Activated T-helper 1 cell treated with anti-CD3 and anti-CD28 coated beads, Interleukin-12 subunit alpha, Interleukin-12 subunit beta, Interleukin-2, Interleukin-4 antibody, amounts not matched to agents 30 ng/mL and 10 ng/mL and 1 ng/mL, durations not matched to agents 14 hours and 24 hours and 36 hours (primary cell): Measurements from ENCODE around the gene PDE6H. TPM values are rescaled to one million over a fixed set of nuclear protein-coding genes. Genes with fewer than 3 reads are reported as not detected.

Experiments used
- total RNA-seq: library from RNA; stranded (reverse); gene quantifications from 2 replicates; pipeline ENCODE4 v1.2.3, GENCODE V29; 2022

Gene PDE6H
- total RNA-seq, 1 donor from 2014 or later: not detected

Other genes with a start within 250 kb of the PDE6H start
- 128 and 142 TPM in 2 replicates for gene WBP11, start 169.6 kb upstream of the PDE6H start, total RNA-seq
- gene C12orf60, start 169.4 kb upstream of the PDE6H start, total RNA-seq: 2.1 and 2.2 TPM in 2 replicates
- gene SMCO3, start 158.9 kb upstream of the PDE6H start, total RNA-seq: not detected in 2 replicates
- not detected in 2 replicates for gene ART4, start 129.5 kb upstream of the PDE6H start, total RNA-seq
- gene MGP, start 87.2 kb upstream of the PDE6H start, total RNA-seq: not detected in 2 replicates
- gene ERP27, start 34.5 kb upstream of the PDE6H start, total RNA-seq: 2.2 and 2.3 TPM in 2 replicates
- gene ARHGDIB, start 11.4 kb upstream of the PDE6H start, total RNA-seq: 494 and 511 TPM in 2 replicates
- not detected in 2 replicates for gene RERG, start 248.4 kb downstream of the PDE6H start, total RNA-seq